Muscle of arm (tissue), 14 donors: ENCODE measurements around the gene SCO2. TPM values are rescaled to one million over a fixed set of nuclear protein-coding genes. Genes with fewer than 3 reads are reported as not detected.

Experiments used
- DNase-seq: peaks from one replicate; pipeline ENCODE4 v3.0.0-alpha.2; 2013
- long read RNA-seq, 11 donors: transcript quantifications; one replicate each; lab custom pipeline, GENCODE V29; 2026
- polyA plus RNA-seq, 12 donors: library from polyadenylated mRNA; unstranded; fragments of 120-200 nt; gene quantifications; one replicate each; pipeline ENCODE4 v1.2.1, GENCODE V29; 2013; ENCODE audit not compliant: insufficient read length in 12 of 12

Gene SCO2
- 1 to 10 TPM in 7 of 12 donors, under 1 TPM in 1, not detected in 4; 0.28 to 4.3 (median 2.0) TPM for polyA plus RNA-seq
- long read RNA-seq, donor 1: 0 reads
- long read RNA-seq, donor 2, partial matches to known transcripts: 0 of 1 reads
- long read RNA-seq, donor 2, other reads (novel, unspliced or antisense): 0 of 1 reads
- long read RNA-seq, donor 3, partial matches to known transcripts: 5 of 5 reads
- long read RNA-seq, donor 3, other reads (novel, unspliced or antisense): 0 of 5 reads
- long read RNA-seq, donor 4: 0 reads
- long read RNA-seq, donor 5: 0 reads
- long read RNA-seq, donor 6: 0 reads
- long read RNA-seq, donor 7: 0 reads
- long read RNA-seq, donor 8, partial matches to known transcripts: 0 of 1 reads
- long read RNA-seq, donor 8, other reads (novel, unspliced or antisense): 0 of 1 reads
- long read RNA-seq, donor 9: 0 reads
- long read RNA-seq, donor 10: 0 reads
- long read RNA-seq, donor 11: 0 reads

DNA sequence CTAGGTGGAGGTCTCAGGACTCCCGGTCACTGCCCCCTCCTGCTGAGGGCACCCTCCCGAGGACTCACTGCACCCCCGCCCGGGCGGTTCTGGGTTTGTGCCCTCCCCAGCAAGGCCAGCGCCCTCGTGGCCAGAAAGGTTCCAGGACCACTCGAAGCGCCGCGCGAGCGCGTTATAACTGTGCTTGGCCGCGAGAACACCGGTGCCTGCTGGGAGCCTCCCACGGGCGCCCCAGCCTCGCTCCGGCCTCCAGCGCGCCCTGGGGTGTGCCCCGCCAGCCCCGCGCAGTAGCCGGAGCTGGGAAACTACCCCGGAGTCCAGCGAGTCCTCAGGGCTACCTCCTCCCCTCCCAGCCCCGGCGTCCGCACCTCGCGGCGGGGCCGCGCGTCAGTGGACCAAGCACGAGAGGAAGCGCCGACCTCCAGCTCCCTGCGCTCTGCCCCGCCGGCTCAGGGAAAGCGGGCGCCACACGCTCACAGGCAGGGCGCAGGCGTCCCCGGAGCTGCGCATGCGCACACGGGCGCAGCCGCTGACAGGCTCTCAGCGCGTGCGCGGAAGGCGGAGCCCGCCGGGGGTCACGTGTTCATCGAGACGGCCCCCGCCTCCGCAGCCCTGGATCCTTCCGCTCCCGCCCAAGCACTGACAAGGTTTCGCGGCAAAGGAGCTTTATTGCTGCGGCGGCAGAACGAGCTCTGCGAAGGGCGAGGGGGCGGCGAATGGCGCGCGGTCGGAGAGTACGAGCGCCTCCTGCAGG lies at the start of gene SCO2:
Gene SCO2, minus strand, starts transcription at position 495 of the 754 bp plus-strand sequence. CDS start 1,187 bp downstream, outside the sequence.
- peak; percentile 97 for DNase-seq

DNA sequence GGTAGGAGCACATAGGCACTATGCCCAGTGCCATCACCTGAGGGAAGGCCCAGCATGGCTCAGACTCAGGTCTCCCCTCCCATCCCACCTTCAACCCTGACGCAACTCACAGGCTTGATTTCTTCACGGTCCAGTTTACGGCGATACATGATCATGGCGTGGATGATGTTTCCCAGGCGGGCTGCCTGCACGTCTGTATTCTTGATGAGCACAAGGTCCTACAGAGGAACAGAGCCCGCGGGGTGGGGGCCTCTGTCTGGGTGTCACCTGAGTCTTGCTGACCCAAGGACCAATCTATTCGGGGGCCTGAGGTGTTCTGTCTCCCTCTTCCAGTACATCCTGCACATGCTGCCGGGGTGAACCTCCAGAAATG lies 49.0 kb upstream of the SCO2 start:
- no peak for DNase-seq

- DNase-seq: no peak
These were observed 48.3 kb upstream of the SCO2 start for GRCh38 chr22:50573491-50574382.

GRCh38 chr22:50572965-50573364 lies 47.6 kb upstream of the SCO2 start:
- DNase-seq: no peak

- no peak for DNase-seq
These were observed 46.1 kb upstream of the SCO2 start for GRCh38 chr22:50571264-50572175.

GRCh38 chr22:50570861-50571260 lies 45.5 kb upstream of the SCO2 start:
- no peak for DNase-seq

- DNase-seq: no peak
These were observed 44.6 kb upstream of the SCO2 start for GRCh38 chr22:50569896-50570535.

DNA sequence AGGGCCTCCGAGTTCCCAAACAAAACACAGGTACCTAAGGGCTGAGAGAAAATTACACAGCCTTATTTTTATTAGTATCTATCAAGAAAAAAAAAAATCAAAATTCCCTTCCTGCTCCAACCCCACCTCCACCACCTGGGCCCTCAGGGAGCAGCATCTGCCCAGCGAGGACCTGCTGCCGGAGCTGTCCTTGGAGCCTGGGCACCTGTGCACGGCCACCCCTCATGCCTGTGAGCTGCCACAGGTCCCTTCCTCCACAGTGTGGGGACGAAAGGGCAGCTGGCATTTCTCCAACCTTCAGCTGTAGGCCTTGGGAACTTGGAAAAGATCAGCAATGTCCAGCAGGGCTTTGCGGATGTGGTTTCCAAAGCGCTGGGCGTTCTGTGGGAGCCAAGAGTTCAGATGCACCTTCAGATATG lies 43.7 kb upstream of the SCO2 start:
- no peak for DNase-seq

DNA sequence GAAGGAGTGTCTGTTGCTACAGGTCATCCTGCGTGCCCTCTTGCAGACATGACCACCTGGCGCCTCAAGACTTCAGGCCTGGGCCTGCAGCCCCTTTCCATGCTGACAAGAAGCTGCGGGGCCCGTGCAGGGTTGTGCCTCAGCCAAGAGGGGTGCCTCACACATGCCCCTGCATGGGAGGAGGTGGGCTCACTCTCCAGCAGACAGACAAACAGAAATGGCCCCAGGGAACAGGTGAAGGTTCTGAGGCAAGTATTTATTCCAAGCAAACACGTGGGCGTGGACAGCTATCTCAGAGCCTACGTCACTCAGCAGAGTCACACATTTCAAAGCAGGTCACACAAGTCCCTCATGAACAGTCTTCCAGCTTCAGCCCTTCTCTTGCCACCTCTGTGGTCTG lies 43.2 kb upstream of the SCO2 start:
- DNase-seq: no peak

DNA sequence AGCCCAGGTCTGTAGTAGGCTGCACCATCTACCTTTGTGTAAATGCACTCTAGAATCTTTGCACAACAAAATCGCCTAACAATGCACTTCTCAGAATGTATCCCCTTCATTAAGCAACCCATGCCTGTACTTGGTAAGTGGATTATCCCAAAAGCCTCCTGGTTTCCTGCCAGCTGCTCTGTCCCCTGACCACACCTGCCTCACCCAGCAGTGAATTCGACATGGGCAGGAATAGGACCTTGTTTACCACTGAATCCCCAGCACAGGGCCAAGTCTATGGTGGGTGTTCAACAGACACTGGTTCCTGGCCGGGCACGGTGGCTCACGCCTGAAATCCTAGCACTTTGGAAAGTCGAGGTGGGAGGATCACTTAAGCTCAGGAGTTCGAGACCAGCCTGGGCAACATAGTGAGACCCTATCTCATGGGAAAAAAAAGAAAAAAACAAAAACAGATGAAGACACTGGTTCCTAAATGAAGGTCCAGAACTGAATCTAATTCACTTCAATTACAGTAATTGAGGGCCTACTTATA lies 42.4 kb upstream of the SCO2 start:
- no peak for DNase-seq

- no peak for DNase-seq
These were observed 38.9 kb upstream of the SCO2 start for GRCh38 chr22:50564289-50564688.

- no peak for DNase-seq
These were observed 38.2 kb upstream of the SCO2 start for GRCh38 chr22:50563413-50564160.

- DNase-seq: peak; percentile 92
These were observed 37.4 kb upstream of the SCO2 start, which contains the start of gene SYCE3 for GRCh38 chr22:50562523-50563412. SYCE3 (minus strand) TSS chr22:50562919; CDS start chr22:50556405, 6,514 bp downstream.

GRCh38 chr22:50561401-50562358 lies 36.3 kb upstream of the SCO2 start:
- no peak for DNase-seq

GRCh38 chr22:50560034-50560433 lies 34.6 kb upstream of the SCO2 start:
- no peak for DNase-seq

DNA sequence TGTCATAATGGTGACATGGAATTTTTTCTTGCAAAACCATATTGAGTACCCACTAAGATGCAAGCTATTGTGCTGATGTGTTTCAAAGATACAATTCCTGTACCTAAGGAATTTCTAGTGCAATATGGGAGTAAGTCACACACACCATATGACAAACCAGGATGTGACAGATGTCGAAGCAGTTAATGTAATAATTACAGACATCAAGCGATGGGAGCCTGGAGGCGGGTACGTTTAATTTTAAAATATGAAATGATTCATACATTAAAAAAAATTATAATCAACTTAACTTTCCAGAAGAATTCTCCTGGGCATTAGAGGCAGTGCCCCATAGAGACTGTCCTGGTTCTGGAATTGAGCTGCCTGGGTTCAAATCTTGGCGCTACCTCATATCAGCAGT lies 31.3 kb upstream of the SCO2 start:
- DNase-seq: no peak

- no peak for DNase-seq
These were observed 27.9 kb upstream of the SCO2 start for GRCh38 chr22:50553310-50553709.
